ENCODE data around the gene TMCC2.
A peak's percentile ranks its signal among the peaks of the same experiment; 100 is the strongest.
"Not testable (repeated sequence)": the region's sequence is repeated elsewhere in the genome, so short reads cannot be mapped to it uniquely, and the experiment has no call there.

The TMCC2 gene

DNA sequence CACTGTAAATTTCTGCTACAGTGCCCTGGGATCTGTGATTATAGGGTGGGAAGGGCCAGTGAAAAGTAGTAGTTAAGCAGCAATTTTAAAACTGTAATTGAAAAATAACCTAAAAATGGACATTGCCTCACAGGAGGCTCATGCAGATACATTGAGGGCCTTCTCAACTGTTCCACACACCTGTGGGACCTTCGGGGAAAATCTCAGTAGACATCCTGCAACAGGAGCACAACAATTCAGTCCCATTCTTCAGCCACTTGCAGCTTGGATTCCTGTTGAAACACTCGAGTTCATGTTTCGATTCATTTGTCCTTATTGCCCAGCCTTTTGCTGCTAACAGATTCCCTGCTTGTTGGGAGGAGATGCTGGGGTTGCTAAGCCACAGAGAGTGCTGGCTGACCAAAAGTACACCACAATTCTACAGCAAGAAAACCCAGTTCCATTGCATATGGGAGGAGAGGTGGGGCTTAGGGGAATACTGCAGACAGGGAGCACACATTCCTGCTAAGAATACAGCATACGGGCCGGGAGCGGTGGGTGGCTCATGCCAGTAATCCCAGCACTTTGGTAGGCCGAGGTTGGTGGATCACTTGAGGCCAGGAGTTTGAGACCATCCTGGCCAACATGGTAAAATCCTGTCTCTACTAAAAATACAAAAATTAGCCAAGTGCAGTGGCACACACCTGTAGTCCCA lies 4.5 kb downstream of the TMCC2 start:
- no peaks in the 10 kb centered on the region for H3K36me3 ChIP-seq (ENCODE audit: insufficient read depth)
- H3K27ac ChIP-seq = peak overlapping the region; percentile 64
- H3K4me2 ChIP-seq = peak overlapping the region; percentile 99
- H4K20me1 ChIP-seq (ENCODE audit: insufficient read depth) = no peaks in the 10 kb centered on the region
- peaks cover 10% of the 10 kb centered on the region; the same call in 1 of the 2 replicates for H3K79me2 ChIP-seq (ENCODE audit: insufficient read depth, low read depth)
- TF ChIP-seq CTCF (conservative IDR thresholded peaks at IDR 0.05; ENCODE audit: low read depth, low read length) = no peak
- no peak overlapping the region for H2AFZ ChIP-seq (ENCODE audit: low read depth)
- peaks cover 79% of the 10 kb centered on the region for H3K4me1 ChIP-seq (ENCODE audit: low read depth, poor library complexity, severe bottlenecking)
- peak overlapping the region; percentile 13; the same call in 1 of the 2 replicates for H3K9ac ChIP-seq
- no peak overlapping the region for H3K4me3 ChIP-seq (IDR thresholded peaks at IDR 0.05; ENCODE audit: insufficient read depth, low read depth, low read length)
- peaks cover 3% of the 10 kb centered on the region; the same call in 1 of the 2 replicates for H3K27me3 ChIP-seq (ENCODE audit: insufficient read depth, low read depth)

GRCh38 chr1:205232945-205233397 lies 5.2 kb downstream of the TMCC2 start:
- peak overlapping the region; percentile 99 for H3K4me2 ChIP-seq
- peaks cover 85% of the 10 kb centered on the region for H3K4me1 ChIP-seq (ENCODE audit: low read depth, poor library complexity, severe bottlenecking)
- peaks cover 3% of the 10 kb centered on the region; the same call in 1 of the 2 replicates for H3K27me3 ChIP-seq (ENCODE audit: insufficient read depth, low read depth)
- TF ChIP-seq CTCF (conservative IDR thresholded peaks at IDR 0.05; ENCODE audit: low read depth, low read length) = no peak
- H3K4me3 ChIP-seq (IDR thresholded peaks at IDR 0.05; ENCODE audit: insufficient read depth, low read depth, low read length) = no peak overlapping the region
- no peak overlapping the region for H2AFZ ChIP-seq (ENCODE audit: low read depth)
- no peaks in the 10 kb centered on the region for H4K20me1 ChIP-seq (ENCODE audit: insufficient read depth)
- H3K9ac ChIP-seq = no peak overlapping the region
- peak overlapping the region; percentile 64; the same call in 1 of the 2 replicates for H3K27ac ChIP-seq
- H3K79me2 ChIP-seq (ENCODE audit: insufficient read depth, low read depth) = peaks cover 10% of the 10 kb centered on the region; the same call in 1 of the 2 replicates
- no peaks in the 10 kb centered on the region for H3K36me3 ChIP-seq (ENCODE audit: insufficient read depth)

- not testable (repeated sequence) for H3K9ac ChIP-seq; H3K27me3 ChIP-seq (ENCODE audit: insufficient read depth, low read depth); H3K4me3 ChIP-seq (IDR thresholded peaks at IDR 0.05; ENCODE audit: insufficient read depth, low read depth, low read length); H2AFZ ChIP-seq (ENCODE audit: low read depth); H3K79me2 ChIP-seq (ENCODE audit: insufficient read depth, low read depth); H3K27ac ChIP-seq; H4K20me1 ChIP-seq (ENCODE audit: insufficient read depth); H3K36me3 ChIP-seq (ENCODE audit: insufficient read depth)
- Histone ChIP-seq H3K4me1 (ENCODE audit: low read depth, poor library complexity, severe bottlenecking) (peaks cover 90% of the 10 kb centered on the region), H3K4me2 (peak overlapping the region; percentile 99; the same call in 1 of the 2 replicates)
Measured at GRCh38 chr1:205233986-205234385, 6.2 kb downstream of the TMCC2 start.

GRCh38 chr1:205235951-205236350 lies 8.2 kb downstream of the TMCC2 start:
- TF ChIP-seq CTCF (conservative IDR thresholded peaks at IDR 0.05; ENCODE audit: low read depth, low read length) = no peak
- Histone ChIP-seq H3K4me3 (IDR thresholded peaks at IDR 0.05; ENCODE audit: insufficient read depth, low read depth, low read length) (no peak overlapping the region), H3K79me2 (ENCODE audit: insufficient read depth, low read depth) (peaks cover 10% of the 10 kb centered on the region; the same call in 1 of the 2 replicates), H2AFZ (ENCODE audit: low read depth) (no peak overlapping the region), H3K4me1 (ENCODE audit: low read depth, poor library complexity, severe bottlenecking) (peaks cover 96% of the 10 kb centered on the region), H3K27me3 (ENCODE audit: insufficient read depth, low read depth) (no peaks in the 10 kb centered on the region), H3K36me3 (ENCODE audit: insufficient read depth) (no peaks in the 10 kb centered on the region), H4K20me1 (ENCODE audit: insufficient read depth) (no peaks in the 10 kb centered on the region), H3K27ac (no peak overlapping the region; the same call in 1 of the 2 replicates), H3K9ac (no peak overlapping the region), H3K4me2 (no peak overlapping the region; the same call in 1 of the 2 replicates)

DNA sequence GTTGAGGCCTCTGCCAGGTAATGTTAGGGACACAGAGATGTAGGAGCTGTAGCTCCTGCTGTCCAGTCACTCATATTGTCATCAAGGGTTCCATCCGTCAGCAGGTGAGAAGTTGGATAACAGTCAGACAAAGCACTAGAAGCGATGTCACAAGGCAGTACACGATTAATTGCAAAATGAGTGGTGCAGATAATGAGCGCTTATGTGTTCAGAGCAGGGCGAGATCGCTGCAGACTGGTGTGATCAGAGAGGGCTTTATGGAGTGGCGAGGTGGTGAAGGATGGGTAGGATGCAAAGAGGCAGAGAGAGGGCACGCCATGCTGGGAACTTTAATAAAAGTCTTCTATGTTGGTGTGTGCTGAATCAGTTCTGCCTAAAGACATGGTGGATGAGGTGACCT lies 8.8 kb downstream of the TMCC2 start:
- Histone ChIP-seq H2AFZ (ENCODE audit: low read depth) (no peak overlapping the region), H3K4me2 (peak overlapping the region; percentile 95; the same call in 1 of the 2 replicates), H3K27ac (peak overlapping the region; percentile 92; the same call in 1 of the 2 replicates), H3K9ac (no peak overlapping the region), H3K4me3 (IDR thresholded peaks at IDR 0.05; ENCODE audit: insufficient read depth, low read depth, low read length) (no peak overlapping the region), H3K79me2 (ENCODE audit: insufficient read depth, low read depth) (peaks cover 5% of the 10 kb centered on the region; the same call in 1 of the 2 replicates), H4K20me1 (ENCODE audit: insufficient read depth) (no peaks in the 10 kb centered on the region), H3K36me3 (ENCODE audit: insufficient read depth) (no peaks in the 10 kb centered on the region), H3K27me3 (ENCODE audit: insufficient read depth, low read depth) (no peaks in the 10 kb centered on the region), H3K4me1 (ENCODE audit: low read depth, poor library complexity, severe bottlenecking) (peaks cover 91% of the 10 kb centered on the region)
- TF ChIP-seq CTCF (conservative IDR thresholded peaks at IDR 0.05; ENCODE audit: low read depth, low read length) = no peak
